NK-92 treated with Interleukin-12 subunit alpha and Interleukin-12 subunit beta, amount 100 ng/mL, for 24 hours (cell line): ENCODE results near the gene RBBP4.
"Not testable (repeated sequence)": the region's sequence is repeated elsewhere in the genome, so short reads cannot be mapped to it uniquely, and the experiment has no call there.

Source experiments
- DNase-seq: peaks from one replicate; lab custom pipeline; 2025; lab: John Stamatoyannopoulos, UW

RBBP4 gene

DNA sequence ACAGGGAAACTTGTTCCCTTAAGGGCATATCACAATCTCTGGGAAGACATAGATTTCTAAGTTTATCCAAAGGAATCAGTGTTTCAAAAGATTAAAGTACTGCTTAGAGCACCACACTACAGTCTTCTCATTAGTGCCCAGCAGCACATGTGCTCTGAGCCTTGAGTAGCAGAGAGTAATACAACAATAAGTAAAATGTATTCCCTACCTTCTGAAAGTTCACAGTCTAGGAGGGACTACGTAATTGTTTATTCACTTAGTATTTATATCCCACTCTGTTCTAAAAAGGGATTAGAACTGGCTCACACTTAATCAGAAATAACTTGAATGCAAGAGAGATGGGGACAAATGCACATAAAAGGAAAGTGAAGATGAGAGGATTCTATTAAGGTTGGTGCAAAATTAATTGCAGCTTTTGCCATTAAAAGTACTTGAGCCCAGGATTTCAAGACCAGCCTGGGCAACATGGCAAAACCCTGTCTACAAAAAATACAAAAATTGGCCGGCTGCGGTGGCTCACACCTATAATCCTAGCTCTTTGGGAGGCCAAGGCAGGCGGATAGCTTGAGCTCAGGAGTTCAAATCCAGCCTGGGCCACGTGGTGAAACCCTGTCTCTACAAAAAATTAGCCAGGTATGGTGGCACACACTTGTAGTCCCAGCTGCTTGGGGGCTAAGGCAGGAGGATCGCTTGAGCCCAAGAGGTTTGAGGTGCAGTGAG, 42.6 kb downstream of the RBBP4 start:
- DNase-seq, result no peak

DNA sequence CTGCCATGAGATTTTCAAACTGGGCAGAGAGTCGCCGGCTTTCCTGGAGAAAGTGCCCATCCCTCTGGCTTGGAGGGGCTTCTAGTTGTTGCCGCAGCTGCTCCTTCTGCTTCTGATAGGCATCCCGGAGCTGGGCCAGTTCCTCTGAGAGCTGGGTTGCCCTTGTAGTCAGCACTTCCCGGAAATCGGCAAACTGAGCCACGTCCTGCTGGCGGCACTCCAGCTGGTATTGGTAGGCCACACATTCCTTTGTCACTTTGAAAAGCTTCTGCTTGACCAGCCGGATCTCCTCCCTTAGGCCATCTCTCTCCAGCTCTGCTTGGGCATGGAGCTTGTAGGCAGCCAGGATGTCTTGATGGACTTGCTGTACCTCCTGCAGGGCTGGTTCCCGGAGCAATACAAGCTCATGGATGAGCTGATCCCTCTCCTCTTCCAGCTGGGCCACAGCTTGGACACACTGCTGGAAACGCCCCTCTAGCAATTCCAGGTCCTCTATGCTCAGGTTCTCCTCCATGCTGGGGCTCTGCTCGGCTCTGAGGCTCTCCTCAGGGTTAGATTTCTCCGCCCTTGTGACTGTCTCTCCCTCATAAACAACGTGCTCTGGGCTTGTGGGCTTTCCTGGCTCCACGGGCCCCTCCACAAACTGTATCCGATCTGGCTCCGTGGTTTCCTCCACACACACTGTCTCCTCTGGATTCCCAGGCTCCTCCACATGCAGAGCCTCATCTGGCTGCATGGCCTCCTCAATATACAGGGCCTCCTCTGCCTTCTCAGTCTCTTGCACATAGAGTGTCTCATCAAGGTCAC, 44.3 kb downstream of the RBBP4 start:
- DNase-seq, result no peak

DNA sequence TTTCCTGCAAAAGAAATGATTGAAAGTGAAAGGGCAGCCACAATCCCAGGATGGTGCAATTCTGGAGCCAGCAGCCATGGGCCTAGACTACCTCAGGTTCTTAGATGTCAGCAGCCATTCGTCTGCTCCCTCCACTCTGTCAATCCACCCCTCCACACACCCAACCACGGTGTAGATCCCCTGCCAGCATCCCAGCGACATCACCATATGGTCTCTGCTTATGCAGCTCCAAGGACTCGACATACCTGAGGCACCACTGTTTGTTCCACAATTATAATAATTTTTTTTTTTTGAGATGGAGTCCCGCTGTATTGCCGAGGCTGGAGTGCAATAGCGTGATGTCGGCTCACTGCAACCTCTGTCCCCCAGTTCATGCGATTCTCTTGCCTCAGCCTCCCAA, 45.0 kb downstream of the RBBP4 start:
- DNase-seq, result no peak

DNA sequence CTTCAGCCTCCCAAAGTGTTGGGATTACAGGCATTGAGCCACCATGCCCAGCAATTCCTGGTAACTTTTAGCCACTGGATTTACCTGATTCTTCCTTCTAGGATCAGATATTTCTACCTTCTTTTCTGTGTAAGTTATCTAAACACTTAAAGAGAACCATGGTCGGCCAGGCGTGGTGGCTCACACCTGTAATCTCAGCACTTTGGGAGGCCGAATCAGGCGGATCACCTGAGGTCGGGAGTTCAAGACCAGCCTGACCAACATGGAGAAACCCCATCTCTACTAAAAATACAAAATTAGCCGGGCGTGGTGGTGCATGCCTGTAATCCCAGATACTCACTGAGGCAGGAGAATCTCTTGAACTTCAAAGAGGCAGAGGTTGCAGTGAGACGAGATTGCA, 46.0 kb downstream of the RBBP4 start:
- DNase-seq, result not testable (repeated sequence)

DNA sequence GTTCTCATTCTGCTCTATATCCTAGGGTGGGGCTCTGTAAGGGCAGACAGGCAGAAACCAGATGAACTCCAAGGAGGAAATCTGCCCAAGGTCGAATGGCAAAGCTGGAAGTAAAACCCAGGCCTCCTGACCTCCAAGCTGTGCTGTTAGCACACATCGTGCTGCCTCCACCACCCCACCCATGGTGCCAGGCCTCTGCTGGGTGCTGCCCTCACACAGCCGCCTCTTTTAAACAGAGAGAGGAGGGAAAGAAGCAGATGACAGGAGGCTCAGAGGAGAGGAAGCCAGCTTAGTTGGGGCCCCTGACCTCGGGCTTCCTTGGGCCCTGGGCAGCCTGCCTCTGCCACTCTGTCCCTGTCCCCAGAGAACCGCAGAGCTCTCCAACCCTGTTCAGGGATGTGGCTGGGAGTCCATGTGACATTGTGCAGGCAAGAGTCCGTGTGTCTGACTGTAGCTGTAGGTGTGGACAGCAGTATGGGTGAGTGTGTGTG, 50.5 kb downstream of the RBBP4 start:
- DNase-seq, result no peak

DNA sequence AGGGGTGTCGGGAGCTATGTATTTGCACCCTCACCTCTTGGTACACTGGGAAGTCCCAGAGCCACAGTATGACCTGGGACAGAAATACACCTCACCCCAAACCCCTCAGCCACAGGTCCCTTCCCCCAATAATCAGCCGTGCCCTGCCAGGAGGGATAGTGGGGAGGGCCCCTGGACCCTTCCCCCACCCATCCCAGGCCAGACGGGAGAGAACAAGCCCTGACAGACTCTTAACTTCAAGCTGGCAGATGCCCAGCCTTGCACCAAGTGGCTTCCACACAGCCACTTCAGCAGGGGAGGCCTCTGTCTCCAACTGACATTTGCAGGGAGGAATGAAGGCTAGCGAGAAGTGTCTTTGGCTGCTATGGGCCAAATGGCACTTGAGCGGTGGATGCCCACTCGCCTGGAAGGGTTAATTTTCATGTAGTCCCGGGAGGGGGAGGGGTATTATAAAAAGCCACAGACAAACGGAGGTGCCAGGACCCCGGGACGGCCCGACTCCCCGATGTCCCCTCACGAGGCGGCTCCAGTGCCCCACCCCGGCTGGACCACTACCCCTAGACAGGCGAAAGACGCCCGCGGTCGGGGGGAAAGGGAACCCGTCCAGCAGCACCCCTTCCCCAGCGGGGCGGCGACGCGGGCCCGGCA, 51.1 kb downstream of the RBBP4 start:
- no peak for DNase-seq

DNA sequence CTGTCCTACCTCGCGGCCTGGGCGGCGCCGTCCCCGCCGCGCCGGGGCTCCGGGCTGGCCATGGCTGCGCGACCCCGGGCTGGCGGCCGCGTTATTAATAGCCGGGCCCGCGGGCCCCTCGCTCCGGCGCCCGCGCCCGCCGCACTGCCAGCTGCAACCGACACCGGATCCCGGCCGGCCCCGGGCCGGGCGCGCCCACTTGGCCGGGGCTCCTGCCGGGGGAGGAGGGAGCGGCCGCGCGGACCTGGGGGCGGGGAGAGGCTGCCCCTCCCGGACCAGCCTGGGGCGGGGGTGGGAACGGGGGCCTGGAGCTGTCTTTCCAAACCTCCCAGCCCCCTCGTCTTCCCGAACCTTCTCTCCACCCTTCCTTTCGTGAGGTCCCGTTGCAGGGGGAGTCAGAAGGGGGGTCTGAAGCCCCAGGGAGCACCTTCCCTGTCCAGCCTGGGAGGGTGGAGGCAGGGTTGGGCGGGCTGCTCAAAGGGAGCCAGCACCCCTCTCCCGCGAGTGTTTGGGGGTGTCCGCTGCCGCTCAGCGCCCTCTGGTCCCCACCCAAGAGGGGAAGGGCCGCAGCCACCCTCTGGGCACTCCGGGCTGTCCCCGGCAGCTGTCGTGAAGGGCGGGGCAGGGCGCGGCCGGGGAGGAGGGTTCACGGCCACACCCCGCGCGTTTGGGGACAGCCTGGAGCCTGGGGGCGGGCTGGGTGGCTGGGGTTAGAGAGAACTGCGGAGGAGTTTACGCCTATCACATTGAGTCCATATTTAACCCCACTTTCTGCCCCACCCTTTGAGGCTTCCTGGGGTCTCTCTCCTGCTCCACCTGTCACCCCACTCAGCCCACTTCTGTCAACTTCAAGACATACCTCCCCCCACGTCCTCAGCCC, 51.8 kb downstream of the RBBP4 start, which contains the start of gene SYNC:
TSS of gene SYNC (minus strand) at position 172 of the 880 bp plus-strand sequence. CDS start at position 62, 110 bp downstream.
- no peak for DNase-seq

DNA sequence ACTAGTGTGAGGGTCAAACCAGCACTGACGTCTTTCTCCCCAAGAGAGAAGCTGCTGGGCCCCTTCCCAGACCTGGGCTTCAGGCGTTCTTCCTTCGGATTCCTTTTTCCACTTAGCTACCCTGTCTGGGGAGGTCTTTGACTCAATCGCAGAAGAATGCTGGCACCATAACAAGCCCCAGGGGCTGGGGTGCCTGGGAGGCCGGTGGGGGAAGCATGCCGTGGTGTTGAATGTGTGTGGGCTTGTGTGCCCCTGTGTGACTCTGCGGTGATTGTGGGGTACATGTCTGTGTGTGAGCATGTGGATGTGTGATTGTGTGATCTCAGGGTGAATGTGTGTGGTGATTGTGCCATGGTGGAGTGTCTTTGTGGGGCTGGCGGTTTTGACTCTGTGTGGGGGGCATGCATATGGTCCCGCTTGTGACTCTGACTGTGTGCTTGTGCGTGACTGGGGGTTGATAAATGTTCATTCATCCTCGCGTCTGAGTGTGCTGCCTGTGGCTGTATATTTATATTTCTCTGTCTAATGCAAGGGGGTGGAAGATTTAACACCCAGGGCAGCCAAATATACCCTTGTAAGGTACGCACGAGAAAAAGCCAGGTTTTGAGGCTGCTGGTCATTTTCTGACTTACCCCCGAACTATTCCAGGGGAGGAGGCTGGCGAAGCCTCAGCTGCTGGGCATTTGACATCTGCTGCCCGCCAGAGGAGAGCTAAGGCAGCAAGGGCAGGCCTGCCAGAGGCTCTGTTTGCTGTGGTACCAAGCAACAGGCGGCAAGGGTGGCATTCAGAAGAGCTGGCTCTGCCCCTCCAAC, 52.7 kb downstream of the RBBP4 start:
- DNase-seq, result no peak

DNA sequence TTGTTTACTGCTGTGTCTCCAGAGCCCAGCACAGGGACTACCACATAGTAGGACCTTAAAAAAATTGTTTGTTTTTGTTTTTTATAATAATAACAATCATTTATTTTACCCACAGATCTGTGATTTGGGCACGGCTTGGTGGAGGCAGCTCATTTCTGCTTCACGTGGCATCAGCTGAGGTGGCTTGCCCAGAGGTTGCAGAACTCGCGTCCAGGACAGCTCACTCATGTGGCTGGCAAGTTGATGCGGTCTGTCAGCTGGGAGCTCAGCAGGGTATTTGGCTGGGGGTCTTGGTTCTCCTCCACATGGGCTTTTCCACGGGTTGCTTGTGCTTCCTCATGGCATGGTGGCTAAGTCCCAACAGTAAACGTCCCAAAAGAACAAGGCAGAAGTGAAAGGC, 54.5 kb downstream of the RBBP4 start:
- DNase-seq, result no peak

DNA sequence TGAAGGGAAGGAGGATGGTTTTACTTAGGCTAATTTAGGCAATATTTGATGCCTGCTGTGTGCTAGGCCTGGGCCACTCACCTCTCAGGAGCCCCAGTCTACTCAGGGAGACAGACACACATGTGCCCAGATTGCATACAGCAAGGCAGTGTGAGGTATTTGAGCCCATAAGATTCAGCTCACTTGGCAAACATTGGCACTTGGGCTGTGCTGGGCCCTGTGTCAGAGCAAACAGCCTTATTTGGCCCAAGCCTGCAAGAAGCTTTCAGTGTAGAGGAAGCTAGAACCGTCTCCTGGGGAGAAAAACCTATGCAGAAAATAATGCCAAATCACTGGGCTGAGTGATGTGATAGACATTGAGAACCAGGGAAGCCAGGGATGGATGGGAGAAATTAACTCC, 55.5 kb downstream of the RBBP4 start:
- DNase-seq, result no peak

DNA sequence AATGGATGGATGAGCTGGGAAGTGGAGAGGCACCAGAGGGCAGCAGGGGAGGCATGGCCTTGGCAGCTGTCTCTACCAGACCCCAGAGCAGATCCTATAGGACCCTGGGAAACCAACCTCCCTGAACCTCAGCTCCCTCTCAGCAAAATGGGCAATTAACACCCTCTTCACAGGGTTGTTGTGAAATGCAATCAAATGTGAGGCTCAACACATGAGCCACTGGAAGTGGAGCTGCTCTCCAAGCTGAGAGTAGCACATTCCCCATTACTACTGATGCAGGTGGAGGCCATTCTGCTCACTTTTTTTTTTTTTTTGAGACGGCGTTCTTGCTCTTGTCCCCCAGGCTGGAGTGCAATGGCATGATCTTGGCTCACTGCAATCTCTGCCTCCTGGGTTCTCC, 58.1 kb downstream of the RBBP4 start:
- DNase-seq, result no peak

DNA sequence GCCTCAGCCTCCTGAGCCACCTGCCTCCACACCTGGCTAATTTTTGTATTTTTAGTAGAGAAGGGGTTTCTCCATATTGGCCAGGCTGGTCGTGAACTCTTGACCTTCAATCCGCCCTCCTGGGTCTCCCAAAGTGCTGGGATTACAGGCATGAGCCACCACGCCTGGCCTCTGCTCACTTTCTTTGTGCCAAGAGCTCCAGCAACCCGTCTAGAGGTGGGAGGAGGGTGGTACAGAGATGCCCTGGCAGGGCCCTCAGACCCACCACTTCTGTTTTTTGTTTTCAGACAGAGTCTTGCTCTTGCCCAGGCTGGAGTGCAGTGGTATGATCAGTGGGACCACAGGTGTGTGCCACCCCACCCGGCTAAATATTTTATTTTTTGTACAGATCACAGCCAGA, 58.5 kb downstream of the RBBP4 start:
- no peak for DNase-seq

DNA sequence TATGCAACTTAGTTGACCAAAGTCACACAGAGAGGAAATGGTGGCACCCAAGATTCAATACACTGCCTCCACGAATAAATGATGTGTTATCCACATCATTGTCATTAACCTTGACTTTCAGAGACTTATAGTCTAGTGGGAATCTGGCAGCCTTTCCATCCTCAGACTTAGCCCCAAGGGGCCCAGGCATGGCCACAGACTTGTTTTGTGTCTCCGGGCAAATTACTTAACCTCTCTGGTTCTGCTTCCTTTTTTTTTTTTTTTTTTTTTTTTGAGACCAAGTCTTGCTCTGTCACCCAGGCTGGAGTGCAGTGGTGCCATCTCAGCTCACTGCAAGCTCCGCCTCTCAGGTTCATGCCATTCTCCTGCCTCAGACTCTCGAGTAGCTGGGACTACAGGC, 60.2 kb downstream of the RBBP4 start:
- DNase-seq, result not testable (repeated sequence)

DNA sequence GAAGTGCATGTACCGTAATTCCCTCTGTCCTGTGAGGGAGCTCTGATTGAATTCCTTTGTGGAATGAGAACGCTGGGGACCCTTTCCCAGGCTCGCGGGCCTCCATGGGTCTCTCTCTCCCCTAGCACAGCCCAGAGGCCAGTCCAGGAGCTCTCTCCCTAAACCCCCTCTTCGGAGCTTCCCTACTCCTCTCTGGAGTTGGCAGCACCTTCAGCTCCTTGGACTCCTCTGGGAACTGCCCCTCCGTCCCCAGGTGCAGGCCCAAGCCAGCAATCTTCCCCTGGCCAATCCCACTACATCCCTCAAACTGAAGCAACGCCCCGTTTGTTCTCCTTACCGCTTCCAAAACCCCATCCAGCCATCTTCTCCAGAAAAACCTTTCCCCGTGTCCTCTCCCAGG, 62.1 kb downstream of the RBBP4 start:
- no peak for DNase-seq

DNA sequence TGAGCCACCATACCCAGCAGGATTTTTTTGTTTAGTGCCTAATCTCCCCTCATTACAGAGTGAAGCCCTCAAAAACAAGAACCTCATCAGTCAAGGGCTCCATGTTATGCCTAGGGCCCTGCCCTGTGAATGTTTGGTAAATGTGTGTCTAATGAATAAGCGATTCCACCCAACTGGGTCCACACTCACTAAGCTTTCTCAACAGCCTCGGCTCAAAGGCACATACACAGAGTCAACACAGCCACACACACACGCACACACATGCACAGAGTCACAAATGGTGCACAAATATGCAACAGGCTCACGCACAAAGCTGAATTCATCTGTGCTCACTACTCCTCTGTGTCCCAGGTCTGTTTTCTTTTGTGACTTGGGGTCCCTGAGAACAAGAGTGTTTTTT, 63.3 kb downstream of the RBBP4 start:
- DNase-seq, result no peak

DNA sequence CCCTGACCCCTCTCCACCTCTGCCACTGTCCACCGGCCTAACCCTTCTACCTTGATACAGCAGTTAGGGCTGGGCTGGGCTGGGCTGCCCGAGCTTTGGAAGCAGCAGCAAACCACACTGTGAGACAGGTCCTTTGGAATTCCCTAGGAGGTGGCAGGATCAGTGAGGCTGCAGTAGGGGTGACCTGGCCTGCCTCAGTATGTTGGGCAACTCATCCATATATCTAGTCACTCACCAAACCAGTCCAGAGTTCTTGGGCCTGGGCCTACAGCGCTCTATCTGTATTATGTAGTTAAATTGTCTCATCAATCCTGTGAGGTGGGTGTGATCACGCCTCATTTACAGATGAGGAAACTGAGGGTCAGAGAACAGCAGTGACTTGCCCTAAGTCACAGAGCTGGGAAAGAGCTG, 64.9 kb downstream of the RBBP4 start:
- DNase-seq, result no peak

DNA sequence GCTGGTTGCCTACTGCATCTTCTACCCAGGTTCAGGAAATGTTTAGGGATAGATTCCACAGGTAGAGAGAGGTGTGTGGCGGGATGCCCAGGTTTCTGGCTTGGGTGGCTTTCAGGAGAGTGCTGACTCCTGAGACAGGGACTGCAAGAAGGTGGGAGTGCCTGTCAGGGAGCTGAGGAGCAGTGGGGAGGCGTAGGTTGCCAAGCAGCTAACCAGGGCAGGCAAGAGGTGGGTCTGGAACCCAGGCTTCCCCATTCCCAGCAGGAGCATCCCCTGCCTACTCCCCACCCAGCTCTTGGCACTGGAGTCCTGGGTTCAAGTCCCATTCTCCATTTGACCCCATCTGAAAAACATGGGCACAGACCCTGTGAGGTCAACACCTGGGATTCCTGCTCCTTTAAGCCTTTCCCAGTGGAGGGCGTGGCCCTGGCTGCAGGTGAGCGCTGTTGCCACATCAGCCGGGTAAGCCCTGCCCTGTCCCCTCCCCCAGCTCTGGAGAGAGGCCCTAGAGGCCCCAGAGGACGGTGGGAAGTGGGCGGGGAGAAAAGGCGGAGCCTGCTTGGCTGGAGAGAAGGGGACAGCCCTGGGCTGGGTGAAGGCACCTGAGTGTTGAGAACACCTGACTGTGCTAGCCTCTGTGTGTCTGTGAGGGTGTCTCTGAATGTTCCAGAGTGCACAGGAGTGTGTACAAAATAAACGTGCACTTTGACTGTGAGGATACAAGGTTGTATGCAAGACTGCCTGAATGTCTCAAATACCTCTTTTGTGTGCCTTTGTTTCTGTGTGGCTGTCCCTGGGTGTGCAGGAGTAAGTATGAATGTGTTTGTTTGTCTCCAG, 65.5 kb downstream of the RBBP4 start:
- DNase-seq, result peak; percentile 13

DNA sequence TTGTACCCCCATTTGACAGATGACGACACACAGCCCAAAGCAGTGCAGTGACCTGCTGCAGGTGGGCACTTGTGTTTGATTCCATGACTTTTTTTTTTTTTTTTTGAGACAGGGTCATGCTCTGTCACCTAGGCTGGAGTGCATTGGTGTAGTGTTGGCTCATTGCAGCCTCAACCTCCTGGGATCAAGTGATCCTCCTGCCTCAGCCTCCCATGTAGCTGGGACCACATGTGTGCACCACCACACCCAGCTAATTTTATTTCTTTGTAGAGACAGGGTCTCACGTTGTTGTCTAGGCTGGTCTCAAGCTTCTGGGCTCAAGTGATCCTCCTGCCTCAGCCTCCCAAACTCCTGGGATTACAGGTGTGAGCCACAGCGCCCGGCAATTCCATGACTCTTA, 66.5 kb downstream of the RBBP4 start:
- DNase-seq, result no peak

DNA sequence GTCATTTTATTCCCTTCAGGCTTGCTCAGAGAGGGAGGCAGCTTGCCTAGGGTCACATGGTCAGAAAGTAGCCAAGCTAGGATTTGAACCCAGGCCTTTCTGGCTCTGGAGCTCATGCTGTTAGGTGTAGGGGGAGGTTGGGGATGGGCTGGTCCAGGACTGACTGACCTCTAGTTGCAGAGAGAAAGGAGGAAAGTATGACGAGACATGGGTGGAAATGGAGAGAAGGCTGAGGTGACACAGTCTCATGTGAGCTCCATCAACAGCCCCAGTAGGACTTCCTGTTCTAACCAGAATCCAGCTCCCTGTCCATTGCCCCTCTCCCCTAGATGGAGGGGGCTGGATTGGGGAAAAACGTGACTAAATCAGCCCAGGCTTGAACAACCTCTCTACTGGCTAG, 67.0 kb downstream of the RBBP4 start:
- no peak for DNase-seq

DNA sequence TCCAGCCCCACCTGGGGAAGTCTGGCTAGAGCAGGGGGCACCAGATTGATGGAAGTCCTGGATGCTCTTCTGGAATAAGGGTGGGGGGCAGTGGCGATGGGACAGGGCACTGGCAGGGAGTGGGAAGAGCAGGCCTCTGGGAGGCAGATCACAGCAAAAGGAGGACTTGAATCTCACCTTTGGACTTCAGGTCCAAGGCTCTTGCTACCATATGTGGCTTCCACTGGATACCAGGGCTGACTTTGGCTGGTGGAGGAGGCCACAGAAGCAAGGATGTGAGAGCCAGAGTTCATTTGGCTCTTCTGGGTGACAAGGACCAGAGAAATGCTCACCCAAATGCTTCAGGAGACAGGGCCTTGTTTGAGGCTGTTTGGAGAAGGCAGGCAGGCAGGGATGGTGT, 67.5 kb downstream of the RBBP4 start:
- DNase-seq, result no peak
